ENCODE results near the gene MED20. TPM values are rescaled to one million over a fixed set of nuclear protein-coding genes. Genes with fewer than 3 reads are reported as not detected.

Gene MED20
- polyA plus RNA-seq, 1 donor (not counting 4 experiments of a cell fraction or from before 2014, with no cell fraction given), result 37.5 TPM

GRCh38 chr6:41884957-41885356 is 36.0 kb downstream of the MED20 start:
- FAIRE-seq (no peak), DNase-seq (ENCODE audit: low read depth, low spot score) (no peak)
- TF ChIP-seq EZH2 (IDR thresholded peaks at IDR 0.05; ENCODE audit: low read length), result no peak
- no peak for TF ChIP-seq CTCF (optimal IDR thresholded peaks at IDR 0.05 in 1 of 3, IDR thresholded peaks at IDR 0.05 in 1 of 3, conservative IDR thresholded peaks at IDR 0.05 in 1 of 3; ENCODE audit: extremely low read depth in 1 of 3, insufficient read depth in 2 of 3, low read length in 3 of 3)
- H4K20me1 ChIP-seq (ENCODE audit: control insufficient read depth, extremely low read depth, insufficient read depth, low read length), result no peaks in the 10 kb centered on the region
- dilution Hi-C loops (cut with MboI; ENCODE audit: extremely low pct_ligation_motif_present, low sequenced_read_pairs), result no loop called here
- H3K4me2 ChIP-seq (ENCODE audit: control insufficient read depth, extremely low read depth, insufficient read depth, low read depth, low read length), result no peak overlapping the region
- H3K36me3 ChIP-seq (ENCODE audit: control insufficient read depth in 2 of 2, extremely low read depth in 1 of 2, insufficient read depth in 2 of 2, low read length in 2 of 2), result peaks cover 1 to 4% of the 10 kb centered on the region in 2 experiments
- H3K79me2 ChIP-seq (ENCODE audit: control insufficient read depth, insufficient read depth, low read length), result no peaks in the 10 kb centered on the region
- H3K9me3 ChIP-seq (ENCODE audit: control insufficient read depth, low read depth, low read length), result no peaks in the 10 kb centered on the region
- no peak overlapping the region for H2AFZ ChIP-seq (ENCODE audit: control insufficient read depth, low read length)
- no peaks in the 10 kb centered on the region for H3K27me3 ChIP-seq (ENCODE audit: control insufficient read depth, extremely low read depth, insufficient read depth, low read length)
- H3K4me1 ChIP-seq (ENCODE audit: control insufficient read depth, extremely low read depth, insufficient read depth, low read length), result no peaks in the 10 kb centered on the region
- H3K9me1 ChIP-seq (ENCODE audit: control insufficient read depth, extremely low read depth, insufficient read depth, low read length), result no peaks in the 10 kb centered on the region
- no peak overlapping the region for H3K4me3 ChIP-seq (ENCODE audit: control insufficient read depth in 2 of 3, extremely low read depth in 1 of 3, insufficient read depth in 2 of 3, low read depth in 1 of 3, low read length in 3 of 3)
- H3K27ac ChIP-seq (ENCODE audit: control insufficient read depth, insufficient read depth, low read length), result no peak overlapping the region
- no peak overlapping the region for H3K9ac ChIP-seq (ENCODE audit: control insufficient read depth, extremely low read depth, insufficient read depth, low read length)

GRCh38 chr6:41881506-41881905 is 39.4 kb downstream of the MED20 start:
- Histone ChIP-seq H3K27ac (ENCODE audit: control insufficient read depth, insufficient read depth, low read length) (no peak overlapping the region), H4K20me1 (ENCODE audit: control insufficient read depth, extremely low read depth, insufficient read depth, low read length) (no peaks in the 10 kb centered on the region), H3K36me3 (ENCODE audit: control insufficient read depth in 2 of 2, extremely low read depth in 1 of 2, insufficient read depth in 2 of 2, low read length in 2 of 2) (no peaks in the 10 kb centered on the region), H3K9me1 (ENCODE audit: control insufficient read depth, extremely low read depth, insufficient read depth, low read length) (no peaks in the 10 kb centered on the region), H2AFZ (ENCODE audit: control insufficient read depth, low read length) (no peak overlapping the region), H3K4me3 (ENCODE audit: control insufficient read depth in 2 of 3, extremely low read depth in 1 of 3, insufficient read depth in 2 of 3, low read depth in 1 of 3, low read length in 3 of 3) (no peak overlapping the region), H3K79me2 (ENCODE audit: control insufficient read depth, insufficient read depth, low read length) (no peaks in the 10 kb centered on the region), H3K9me3 (ENCODE audit: control insufficient read depth, low read depth, low read length) (no peaks in the 10 kb centered on the region), H3K27me3 (ENCODE audit: control insufficient read depth, extremely low read depth, insufficient read depth, low read length) (no peaks in the 10 kb centered on the region), H3K4me1 (ENCODE audit: control insufficient read depth, extremely low read depth, insufficient read depth, low read length) (no peaks in the 10 kb centered on the region), H3K4me2 (ENCODE audit: control insufficient read depth, extremely low read depth, insufficient read depth, low read depth, low read length) (no peak overlapping the region), H3K9ac (ENCODE audit: control insufficient read depth, extremely low read depth, insufficient read depth, low read length) (no peak overlapping the region)
- dilution Hi-C loops (cut with MboI; ENCODE audit: extremely low pct_ligation_motif_present, low sequenced_read_pairs), result no loop called here
- DNase-seq (ENCODE audit: low read depth, low spot score), result no peak
- no peak for TF ChIP-seq CTCF (optimal IDR thresholded peaks at IDR 0.05 in 1 of 3, IDR thresholded peaks at IDR 0.05 in 1 of 3, conservative IDR thresholded peaks at IDR 0.05 in 1 of 3; ENCODE audit: extremely low read depth in 1 of 3, insufficient read depth in 2 of 3, low read length in 3 of 3)
- no peak for TF ChIP-seq EZH2 (IDR thresholded peaks at IDR 0.05; ENCODE audit: low read length)
- no peak for FAIRE-seq
